Measurements from ENCODE around the gene DFFB.

GRCh38 chr1:3883194-3883925, 26.1 kb downstream of the DFFB start:
- TF ChIP-seq NFKBIZ (CRISPR knock-in tag; IDR thresholded peaks at IDR 0.05): no peak
- no peak for TF ChIP-seq SIN3B (IDR thresholded peaks at IDR 0.05; ENCODE audit: low read length)
- TF ChIP-seq, protein P1, sequence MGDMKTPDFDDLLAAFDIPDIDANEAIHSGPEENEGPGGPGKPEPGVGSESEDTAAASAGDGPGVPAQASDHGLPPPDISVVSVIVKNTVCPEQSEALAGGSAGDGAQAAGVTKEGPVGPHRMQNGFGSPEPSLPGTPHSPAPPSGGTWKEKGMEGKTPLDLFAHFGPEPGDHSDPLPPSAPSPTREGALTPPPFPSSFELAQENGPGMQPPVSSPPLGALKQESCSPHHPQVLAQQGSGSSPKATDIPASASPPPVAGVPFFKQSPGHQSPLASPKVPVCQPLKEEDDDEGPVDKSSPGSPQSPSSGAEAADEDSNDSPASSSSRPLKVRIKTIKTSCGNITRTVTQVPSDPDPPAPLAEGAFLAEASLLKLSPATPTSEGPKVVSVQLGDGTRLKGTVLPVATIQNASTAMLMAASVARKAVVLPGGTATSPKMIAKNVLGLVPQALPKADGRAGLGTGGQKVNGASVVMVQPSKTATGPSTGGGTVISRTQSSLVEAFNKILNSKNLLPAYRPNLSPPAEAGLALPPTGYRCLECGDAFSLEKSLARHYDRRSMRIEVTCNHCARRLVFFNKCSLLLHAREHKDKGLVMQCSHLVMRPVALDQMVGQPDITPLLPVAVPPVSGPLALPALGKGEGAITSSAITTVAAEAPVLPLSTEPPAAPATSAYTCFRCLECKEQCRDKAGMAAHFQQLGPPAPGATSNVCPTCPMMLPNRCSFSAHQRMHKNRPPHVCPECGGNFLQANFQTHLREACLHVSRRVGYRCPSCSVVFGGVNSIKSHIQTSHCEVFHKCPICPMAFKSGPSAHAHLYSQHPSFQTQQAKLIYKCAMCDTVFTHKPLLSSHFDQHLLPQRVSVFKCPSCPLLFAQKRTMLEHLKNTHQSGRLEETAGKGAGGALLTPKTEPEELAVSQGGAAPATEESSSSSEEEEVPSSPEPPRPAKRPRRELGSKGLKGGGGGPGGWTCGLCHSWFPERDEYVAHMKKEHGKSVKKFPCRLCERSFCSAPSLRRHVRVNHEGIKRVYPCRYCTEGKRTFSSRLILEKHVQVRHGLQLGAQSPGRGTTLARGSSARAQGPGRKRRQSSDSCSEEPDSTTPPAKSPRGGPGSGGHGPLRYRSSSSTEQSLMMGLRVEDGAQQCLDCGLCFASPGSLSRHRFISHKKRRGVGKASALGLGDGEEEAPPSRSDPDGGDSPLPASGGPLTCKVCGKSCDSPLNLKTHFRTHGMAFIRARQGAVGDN (CRISPR knock-in tag; IDR thresholded peaks at IDR 0.05): no peak

All from HepG2 (cell line).